Measurements from ENCODE around the gene ZFYVE9. TPM values are rescaled to one million over a fixed set of nuclear protein-coding genes. Genes with fewer than 3 reads are reported as not detected.

Gene ZFYVE9
- total and polyA plus RNA-seq, 2 experiments from 2014 or later, result 5.4 to 27.3 TPM

GRCh38 chr1:52229494-52229893, 87.6 kb downstream of the ZFYVE9 start:
- Mint-ChIP-seq H3K4me1 (peaks cover 8% of the 10 kb centered on the region; the same call in 2 of the 3 replicates), H3K36me3 (ENCODE audit: low read depth) (peaks cover 20% of the 10 kb centered on the region), H3K27me3 (ENCODE audit: insufficient read depth, low read depth, poor library complexity) (no peaks in the 10 kb centered on the region), H3K4me3 (no peak overlapping the region), H3K27ac (no peak overlapping the region; the same call in 1 of the 2 replicates), H3K9me3 (peaks cover 17% of the 10 kb centered on the region)
- DNase-seq (ENCODE audit: low spot score) (no peak), ATAC-seq (no peak)
- no peak overlapping the region for H3K4me2 ChIP-seq
- H3K9me2 ChIP-seq (ENCODE audit: insufficient read depth), result 0 out of 2 replicates have a peak, but pooled peaks cover 3% of the 10 kb centered on the region
- no peaks in the 10 kb centered on the region for H3K4me1 ChIP-seq (ENCODE audit: insufficient read depth)
- 0 out of 2 replicates have a peak, but pooled peaks cover 9% of the 10 kb centered on the region for H3K79me2 ChIP-seq (replicated peaks; ENCODE audit: insufficient read depth)
- no peaks in the 10 kb centered on the region for H3F3A ChIP-seq (replicated peaks; ENCODE audit: low read depth)
- H3K27me3 ChIP-seq (ENCODE audit: insufficient read depth), result no peaks in the 10 kb centered on the region
- peaks cover 4% of the 10 kb centered on the region for H3K36me3 ChIP-seq (ENCODE audit: insufficient read depth)
- H2AFZ ChIP-seq, result no peak overlapping the region
- H3K27ac ChIP-seq (ENCODE audit: low read depth), result no peak overlapping the region
- no peak for TF ChIP-seq EZH2phosphoT487 (IDR thresholded peaks at IDR 0.05; ENCODE audit: unreplicated experiment)
- TF ChIP-seq, protein P1, sequence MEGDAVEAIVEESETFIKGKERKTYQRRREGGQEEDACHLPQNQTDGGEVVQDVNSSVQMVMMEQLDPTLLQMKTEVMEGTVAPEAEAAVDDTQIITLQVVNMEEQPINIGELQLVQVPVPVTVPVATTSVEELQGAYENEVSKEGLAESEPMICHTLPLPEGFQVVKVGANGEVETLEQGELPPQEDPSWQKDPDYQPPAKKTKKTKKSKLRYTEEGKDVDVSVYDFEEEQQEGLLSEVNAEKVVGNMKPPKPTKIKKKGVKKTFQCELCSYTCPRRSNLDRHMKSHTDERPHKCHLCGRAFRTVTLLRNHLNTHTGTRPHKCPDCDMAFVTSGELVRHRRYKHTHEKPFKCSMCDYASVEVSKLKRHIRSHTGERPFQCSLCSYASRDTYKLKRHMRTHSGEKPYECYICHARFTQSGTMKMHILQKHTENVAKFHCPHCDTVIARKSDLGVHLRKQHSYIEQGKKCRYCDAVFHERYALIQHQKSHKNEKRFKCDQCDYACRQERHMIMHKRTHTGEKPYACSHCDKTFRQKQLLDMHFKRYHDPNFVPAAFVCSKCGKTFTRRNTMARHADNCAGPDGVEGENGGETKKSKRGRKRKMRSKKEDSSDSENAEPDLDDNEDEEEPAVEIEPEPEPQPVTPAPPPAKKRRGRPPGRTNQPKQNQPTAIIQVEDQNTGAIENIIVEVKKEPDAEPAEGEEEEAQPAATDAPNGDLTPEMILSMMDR (conservative IDR thresholded peaks at IDR 0.05; ENCODE audit: low read depth in 2 of 2), result no peak
- TF ChIP-seq ZNF114 (CRISPR knock-in tag; IDR thresholded peaks at IDR 0.05), result no peak
- TF ChIP-seq NANOG (IDR thresholded peaks at IDR 0.05; ENCODE audit: borderline replicate concordance), result no peak
- TF ChIP-seq, protein P2, sequence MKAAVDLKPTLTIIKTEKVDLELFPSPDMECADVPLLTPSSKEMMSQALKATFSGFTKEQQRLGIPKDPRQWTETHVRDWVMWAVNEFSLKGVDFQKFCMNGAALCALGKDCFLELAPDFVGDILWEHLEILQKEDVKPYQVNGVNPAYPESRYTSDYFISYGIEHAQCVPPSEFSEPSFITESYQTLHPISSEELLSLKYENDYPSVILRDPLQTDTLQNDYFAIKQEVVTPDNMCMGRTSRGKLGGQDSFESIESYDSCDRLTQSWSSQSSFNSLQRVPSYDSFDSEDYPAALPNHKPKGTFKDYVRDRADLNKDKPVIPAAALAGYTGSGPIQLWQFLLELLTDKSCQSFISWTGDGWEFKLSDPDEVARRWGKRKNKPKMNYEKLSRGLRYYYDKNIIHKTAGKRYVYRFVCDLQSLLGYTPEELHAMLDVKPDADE (IDR thresholded peaks at IDR 0.05), result no peak
- no peak for TF ChIP-seq STAT1 (IDR thresholded peaks at IDR 0.05; ENCODE audit: unreplicated experiment)
- TF ChIP-seq, protein P3, sequence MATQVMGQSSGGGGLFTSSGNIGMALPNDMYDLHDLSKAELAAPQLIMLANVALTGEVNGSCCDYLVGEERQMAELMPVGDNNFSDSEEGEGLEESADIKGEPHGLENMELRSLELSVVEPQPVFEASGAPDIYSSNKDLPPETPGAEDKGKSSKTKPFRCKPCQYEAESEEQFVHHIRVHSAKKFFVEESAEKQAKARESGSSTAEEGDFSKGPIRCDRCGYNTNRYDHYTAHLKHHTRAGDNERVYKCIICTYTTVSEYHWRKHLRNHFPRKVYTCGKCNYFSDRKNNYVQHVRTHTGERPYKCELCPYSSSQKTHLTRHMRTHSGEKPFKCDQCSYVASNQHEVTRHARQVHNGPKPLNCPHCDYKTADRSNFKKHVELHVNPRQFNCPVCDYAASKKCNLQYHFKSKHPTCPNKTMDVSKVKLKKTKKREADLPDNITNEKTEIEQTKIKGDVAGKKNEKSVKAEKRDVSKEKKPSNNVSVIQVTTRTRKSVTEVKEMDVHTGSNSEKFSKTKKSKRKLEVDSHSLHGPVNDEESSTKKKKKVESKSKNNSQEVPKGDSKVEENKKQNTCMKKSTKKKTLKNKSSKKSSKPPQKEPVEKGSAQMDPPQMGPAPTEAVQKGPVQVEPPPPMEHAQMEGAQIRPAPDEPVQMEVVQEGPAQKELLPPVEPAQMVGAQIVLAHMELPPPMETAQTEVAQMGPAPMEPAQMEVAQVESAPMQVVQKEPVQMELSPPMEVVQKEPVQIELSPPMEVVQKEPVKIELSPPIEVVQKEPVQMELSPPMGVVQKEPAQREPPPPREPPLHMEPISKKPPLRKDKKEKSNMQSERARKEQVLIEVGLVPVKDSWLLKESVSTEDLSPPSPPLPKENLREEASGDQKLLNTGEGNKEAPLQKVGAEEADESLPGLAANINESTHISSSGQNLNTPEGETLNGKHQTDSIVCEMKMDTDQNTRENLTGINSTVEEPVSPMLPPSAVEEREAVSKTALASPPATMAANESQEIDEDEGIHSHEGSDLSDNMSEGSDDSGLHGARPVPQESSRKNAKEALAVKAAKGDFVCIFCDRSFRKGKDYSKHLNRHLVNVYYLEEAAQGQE (IDR thresholded peaks at IDR 0.05; ENCODE audit: unreplicated experiment), result no peak
- TF ChIP-seq ZNF462 (CRISPR knock-in tag; IDR thresholded peaks at IDR 0.05), result no peak
- TF ChIP-seq JUNB (IDR thresholded peaks at IDR 0.05; ENCODE audit: unreplicated experiment), result no peak
- TF ChIP-seq CREB1 (CRISPR knock-in tag; IDR thresholded peaks at IDR 0.05; ENCODE audit: low read depth), result no peak
- TF ChIP-seq POLR2AphosphoS5 (IDR thresholded peaks at IDR 0.05; ENCODE audit: low read depth), result no peak
- TF ChIP-seq ZNF331 (CRISPR knock-in tag; IDR thresholded peaks at IDR 0.05; ENCODE audit: low read depth), result no peak
- no peak for TF ChIP-seq EZH2 (IDR thresholded peaks at IDR 0.05; ENCODE audit: low read depth, unreplicated experiment)
- no peaks in the 10 kb centered on the region for H4K20me1 ChIP-seq (replicated peaks; ENCODE audit: insufficient read depth)
- H3K4me3 ChIP-seq, result no peak overlapping the region

Data from GM23338 (cell line).